HL-60 (cell line): ENCODE results near the gene NDUFB4.

Experiments
- DNase-seq, 2 experiments: peaks; one replicate each; pipeline ENCODE4 v3.0.0-alpha.2; 2010 to 2020; ENCODE audit warnings: low read depth in 1 of 2, low spot score in 1 of 2
- H3K27ac ChIP-seq: fragments of 250-450 bp; sonication (Bioruptor Pico); replicated peaks from 2 replicates; pipeline ENCODE4 v1.5.1; 2020; ENCODE audit warnings: mild to moderate bottlenecking, moderate library complexity
- H3K27me3 ChIP-seq: fragments of 250-450 bp; sonication (Bioruptor Pico); 2 replicates; pipeline ENCODE4 v1.5.1; 2021; ENCODE audit warnings: mild to moderate bottlenecking, moderate library complexity; ENCODE audit not compliant: insufficient read depth, poor library complexity, severe bottlenecking
- H3K4me3 ChIP-seq: replicated peaks from 2 replicates; pipeline ENCODE4 v1.5.1; 2011; ENCODE audit warnings: mild to moderate bottlenecking, control low read depth, low read length; ENCODE audit not compliant: insufficient read depth
- CTCF ChIP-seq: IDR thresholded peaks from one replicate; pipeline ENCODE4 v1.5.1; 2011; ENCODE audit warnings: low read length, control low read depth, inconsistent platforms; ENCODE audit not compliant: insufficient read depth
- GABPA ChIP-seq: IDR thresholded peaks from 2 replicates; pipeline ENCODE4 v1.6.1; 2012; ENCODE audit warnings: low read depth
- POLR2AphosphoS5 ChIP-seq: IDR thresholded peaks from 2 replicates; pipeline ENCODE4 v1.6.1; 2012; ENCODE audit warnings: low read depth
- SPI1 ChIP-seq: IDR thresholded peaks from 2 replicates; pipeline ENCODE4 v1.6.1; 2012; ENCODE audit warnings: low read depth, mild to moderate bottlenecking, borderline replicate concordance
- TF ChIP-seq, protein P1 (sequence below): IDR thresholded peaks from 2 replicates; pipeline ENCODE4 v1.6.1; 2012; ENCODE audit warnings: low read depth; ENCODE audit not compliant: insufficient replicate concordance

The NDUFB4 gene

GRCh38 chr3:120561251-120562045 lies 34.7 kb upstream of the NDUFB4 start:
- Histone ChIP-seq H3K27me3 (no peaks in the 10 kb centered on the region), H3K27ac (no peak overlapping the region), H3K4me3 (no peak overlapping the region)
- TF ChIP-seq CTCF, result peak; percentile 79
- TF ChIP-seq SPI1, result no peak
- DNase-seq, result peak; percentile 14 to 65

DNA sequence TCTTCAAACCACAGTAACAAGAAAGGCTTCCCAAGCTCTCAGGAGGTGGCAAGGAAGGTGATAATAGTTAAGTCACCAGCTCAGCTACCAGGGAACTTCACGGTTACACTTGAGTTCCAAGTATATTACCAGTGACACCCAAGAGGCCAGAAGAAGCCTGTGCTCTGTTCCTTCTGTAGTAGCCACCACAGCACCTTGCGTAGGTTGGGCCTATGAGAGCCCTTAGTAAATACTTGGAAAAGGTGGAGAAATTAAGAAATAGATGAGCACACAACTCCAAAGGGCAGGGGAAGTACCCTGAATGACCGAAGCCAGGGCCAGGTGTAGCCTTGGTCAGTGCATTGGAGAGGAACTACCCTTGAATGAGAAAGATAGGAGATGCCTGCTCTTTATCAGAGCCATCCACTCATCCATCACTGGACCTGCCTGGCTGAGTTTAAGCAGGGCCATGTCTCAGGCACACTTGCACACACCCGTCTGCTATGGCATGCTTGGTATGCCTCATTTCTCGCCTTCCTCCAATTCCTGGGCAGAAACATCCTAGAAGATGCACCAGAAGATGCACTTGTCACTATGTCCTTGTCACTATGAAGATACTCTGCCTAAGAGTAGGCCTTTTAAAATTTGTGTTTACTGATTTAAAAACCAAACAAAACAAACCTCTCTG lies 32.6 kb upstream of the NDUFB4 start:
- no peak for TF ChIP-seq POLR2AphosphoS5
- TF ChIP-seq SPI1, result no peak
- TF ChIP-seq GABPA, result no peak
- no peak for TF ChIP-seq CTCF
- TF ChIP-seq, protein P1, sequence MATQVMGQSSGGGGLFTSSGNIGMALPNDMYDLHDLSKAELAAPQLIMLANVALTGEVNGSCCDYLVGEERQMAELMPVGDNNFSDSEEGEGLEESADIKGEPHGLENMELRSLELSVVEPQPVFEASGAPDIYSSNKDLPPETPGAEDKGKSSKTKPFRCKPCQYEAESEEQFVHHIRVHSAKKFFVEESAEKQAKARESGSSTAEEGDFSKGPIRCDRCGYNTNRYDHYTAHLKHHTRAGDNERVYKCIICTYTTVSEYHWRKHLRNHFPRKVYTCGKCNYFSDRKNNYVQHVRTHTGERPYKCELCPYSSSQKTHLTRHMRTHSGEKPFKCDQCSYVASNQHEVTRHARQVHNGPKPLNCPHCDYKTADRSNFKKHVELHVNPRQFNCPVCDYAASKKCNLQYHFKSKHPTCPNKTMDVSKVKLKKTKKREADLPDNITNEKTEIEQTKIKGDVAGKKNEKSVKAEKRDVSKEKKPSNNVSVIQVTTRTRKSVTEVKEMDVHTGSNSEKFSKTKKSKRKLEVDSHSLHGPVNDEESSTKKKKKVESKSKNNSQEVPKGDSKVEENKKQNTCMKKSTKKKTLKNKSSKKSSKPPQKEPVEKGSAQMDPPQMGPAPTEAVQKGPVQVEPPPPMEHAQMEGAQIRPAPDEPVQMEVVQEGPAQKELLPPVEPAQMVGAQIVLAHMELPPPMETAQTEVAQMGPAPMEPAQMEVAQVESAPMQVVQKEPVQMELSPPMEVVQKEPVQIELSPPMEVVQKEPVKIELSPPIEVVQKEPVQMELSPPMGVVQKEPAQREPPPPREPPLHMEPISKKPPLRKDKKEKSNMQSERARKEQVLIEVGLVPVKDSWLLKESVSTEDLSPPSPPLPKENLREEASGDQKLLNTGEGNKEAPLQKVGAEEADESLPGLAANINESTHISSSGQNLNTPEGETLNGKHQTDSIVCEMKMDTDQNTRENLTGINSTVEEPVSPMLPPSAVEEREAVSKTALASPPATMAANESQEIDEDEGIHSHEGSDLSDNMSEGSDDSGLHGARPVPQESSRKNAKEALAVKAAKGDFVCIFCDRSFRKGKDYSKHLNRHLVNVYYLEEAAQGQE, result no peak
- H3K27ac ChIP-seq, result no peak overlapping the region

DNA sequence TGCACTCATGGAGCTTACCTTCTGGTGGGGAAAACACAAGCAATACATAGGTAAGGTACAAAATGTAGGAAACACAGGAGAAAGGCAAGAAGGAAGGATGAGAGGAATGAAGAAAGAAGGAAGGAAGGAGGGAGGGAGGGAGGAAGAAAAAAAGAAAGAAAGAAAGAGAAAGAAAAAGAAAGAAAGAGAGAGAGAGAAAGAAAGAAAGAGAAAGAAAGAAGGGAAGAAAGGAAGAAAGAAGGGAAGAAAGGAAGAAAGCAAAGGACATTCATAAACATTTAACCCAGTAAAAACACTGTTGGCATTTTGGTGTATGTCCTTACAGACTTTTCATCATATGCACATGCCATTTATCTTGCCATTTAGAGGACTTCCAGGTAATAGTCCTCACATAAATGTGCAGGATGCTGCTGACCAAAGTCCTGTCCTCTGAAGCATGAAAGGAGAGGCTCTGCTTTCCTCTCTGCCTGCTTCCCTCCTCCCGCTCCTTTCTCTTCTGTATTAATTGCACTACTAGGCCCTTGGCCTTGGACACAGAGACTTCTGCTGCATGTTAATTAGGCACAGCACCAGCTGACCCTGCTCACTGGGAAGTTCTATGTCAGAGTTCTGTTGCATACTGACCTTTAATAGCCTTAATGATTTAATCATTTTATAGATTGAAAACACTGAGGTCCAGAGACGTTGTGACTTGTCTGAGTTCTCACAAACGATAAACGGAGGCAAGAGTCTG lies 29.7 kb upstream of the NDUFB4 start:
- H3K4me3 ChIP-seq, result no peak overlapping the region
- no peak overlapping the region for H3K27ac ChIP-seq
- TF ChIP-seq SPI1 (no peak), GABPA (no peak), POLR2AphosphoS5 (no peak), CTCF (no peak)
- TF ChIP-seq, protein P1, result no peak
- no peaks in the 10 kb centered on the region for H3K27me3 ChIP-seq
- no peak for DNase-seq

More for the DNA sequence above, 32.6 kb upstream of the NDUFB4 start:
- Histone ChIP-seq H3K27me3 (no peaks in the 10 kb centered on the region), H3K4me3 (no peak overlapping the region)
- DNase-seq, result no peak
